ENCODE results near the gene FLT3LG. TPM values are rescaled to one million over a fixed set of nuclear protein-coding genes. Genes with fewer than 3 reads are reported as not detected.

FLT3LG gene
- total and polyA plus RNA-seq, 9 of the 15 experiments (the other 6 are each of a cell fraction or from before 2014, with no cell fraction given), result 0.31 to 6.4 (median 1.1) TPM

DNA sequence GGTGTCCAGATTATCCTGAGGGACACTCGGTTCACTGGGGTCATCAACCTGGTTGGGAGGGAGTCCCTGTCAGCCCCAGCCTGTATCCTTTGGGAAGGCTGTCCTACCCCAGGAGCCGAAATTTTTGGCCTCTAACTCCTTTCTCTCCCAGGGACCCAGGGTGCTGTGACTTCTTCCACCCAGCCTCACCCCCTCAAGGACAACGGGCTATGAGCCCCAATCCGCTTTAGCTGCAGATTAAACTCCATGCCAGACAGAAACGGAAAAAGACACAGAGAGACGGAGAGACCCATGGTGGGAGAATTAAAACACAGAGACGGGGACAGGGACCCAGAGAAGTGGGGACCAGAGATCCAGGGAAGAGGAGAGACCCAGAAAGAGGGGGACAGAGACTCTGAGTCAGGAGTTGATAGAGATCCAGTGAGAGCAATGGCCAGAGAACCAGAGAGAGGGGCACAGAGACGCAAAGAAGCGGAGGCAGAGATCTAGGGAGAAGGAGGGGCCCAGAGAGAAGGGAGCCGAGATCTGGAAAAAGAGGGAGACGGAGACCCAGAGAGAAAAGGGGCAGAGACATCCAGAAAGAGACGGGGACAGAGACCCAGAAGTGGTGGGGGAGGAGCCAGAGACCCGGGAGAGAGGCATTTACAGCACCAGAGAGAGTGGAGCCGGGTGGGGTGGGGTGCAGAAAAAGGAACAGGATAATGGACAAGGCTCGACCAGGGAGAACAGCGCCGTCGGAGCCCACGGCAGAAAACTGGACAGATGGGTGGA, 33.4 kb upstream of the FLT3LG start (continued):
- TF ChIP-seq, protein P1, sequence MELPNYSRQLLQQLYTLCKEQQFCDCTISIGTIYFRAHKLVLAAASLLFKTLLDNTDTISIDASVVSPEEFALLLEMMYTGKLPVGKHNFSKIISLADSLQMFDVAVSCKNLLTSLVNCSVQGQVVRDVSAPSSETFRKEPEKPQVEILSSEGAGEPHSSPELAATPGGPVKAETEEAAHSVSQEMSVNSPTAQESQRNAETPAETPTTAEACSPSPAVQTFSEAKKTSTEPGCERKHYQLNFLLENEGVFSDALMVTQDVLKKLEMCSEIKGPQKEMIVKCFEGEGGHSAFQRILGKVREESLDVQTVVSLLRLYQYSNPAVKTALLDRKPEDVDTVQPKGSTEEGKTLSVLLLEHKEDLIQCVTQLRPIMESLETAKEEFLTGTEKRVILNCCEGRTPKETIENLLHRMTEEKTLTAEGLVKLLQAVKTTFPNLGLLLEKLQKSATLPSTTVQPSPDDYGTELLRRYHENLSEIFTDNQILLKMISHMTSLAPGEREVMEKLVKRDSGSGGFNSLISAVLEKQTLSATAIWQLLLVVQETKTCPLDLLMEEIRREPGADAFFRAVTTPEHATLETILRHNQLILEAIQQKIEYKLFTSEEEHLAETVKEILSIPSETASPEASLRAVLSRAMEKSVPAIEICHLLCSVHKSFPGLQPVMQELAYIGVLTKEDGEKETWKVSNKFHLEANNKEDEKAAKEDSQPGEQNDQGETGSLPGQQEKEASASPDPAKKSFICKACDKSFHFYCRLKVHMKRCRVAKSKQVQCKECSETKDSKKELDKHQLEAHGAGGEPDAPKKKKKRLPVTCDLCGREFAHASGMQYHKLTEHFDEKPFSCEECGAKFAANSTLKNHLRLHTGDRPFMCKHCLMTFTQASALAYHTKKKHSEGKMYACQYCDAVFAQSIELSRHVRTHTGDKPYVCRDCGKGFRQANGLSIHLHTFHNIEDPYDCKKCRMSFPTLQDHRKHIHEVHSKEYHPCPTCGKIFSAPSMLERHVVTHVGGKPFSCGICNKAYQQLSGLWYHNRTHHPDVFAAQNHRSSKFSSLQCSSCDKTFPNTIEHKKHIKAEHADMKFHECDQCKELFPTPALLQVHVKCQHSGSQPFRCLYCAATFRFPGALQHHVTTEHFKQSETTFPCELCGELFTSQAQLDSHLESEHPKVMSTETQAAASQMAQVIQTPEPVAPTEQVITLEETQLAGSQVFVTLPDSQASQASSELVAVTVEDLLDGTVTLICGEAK (IDR thresholded peaks at IDR 0.05), result no peak; the same call in 1 of the 2 replicates
- TF ChIP-seq, protein P1 (CRISPR knock-in tag; IDR thresholded peaks at IDR 0.05), result no peak
- peak; percentile 67; the same call in 1 of the 2 replicates for TF ChIP-seq BCOR (IDR thresholded peaks at IDR 0.05)
- 0 out of 2 replicates have a peak, but pooled peaks have one; percentile 35 for TF ChIP-seq TOE1 (IDR thresholded peaks at IDR 0.05; ENCODE audit: borderline replicate concordance)
- TF ChIP-seq TOE1 (CRISPR knock-in tag; IDR thresholded peaks at IDR 0.05; ENCODE audit: borderline replicate concordance, low read depth), result no peak
- TF ChIP-seq, protein P2, sequence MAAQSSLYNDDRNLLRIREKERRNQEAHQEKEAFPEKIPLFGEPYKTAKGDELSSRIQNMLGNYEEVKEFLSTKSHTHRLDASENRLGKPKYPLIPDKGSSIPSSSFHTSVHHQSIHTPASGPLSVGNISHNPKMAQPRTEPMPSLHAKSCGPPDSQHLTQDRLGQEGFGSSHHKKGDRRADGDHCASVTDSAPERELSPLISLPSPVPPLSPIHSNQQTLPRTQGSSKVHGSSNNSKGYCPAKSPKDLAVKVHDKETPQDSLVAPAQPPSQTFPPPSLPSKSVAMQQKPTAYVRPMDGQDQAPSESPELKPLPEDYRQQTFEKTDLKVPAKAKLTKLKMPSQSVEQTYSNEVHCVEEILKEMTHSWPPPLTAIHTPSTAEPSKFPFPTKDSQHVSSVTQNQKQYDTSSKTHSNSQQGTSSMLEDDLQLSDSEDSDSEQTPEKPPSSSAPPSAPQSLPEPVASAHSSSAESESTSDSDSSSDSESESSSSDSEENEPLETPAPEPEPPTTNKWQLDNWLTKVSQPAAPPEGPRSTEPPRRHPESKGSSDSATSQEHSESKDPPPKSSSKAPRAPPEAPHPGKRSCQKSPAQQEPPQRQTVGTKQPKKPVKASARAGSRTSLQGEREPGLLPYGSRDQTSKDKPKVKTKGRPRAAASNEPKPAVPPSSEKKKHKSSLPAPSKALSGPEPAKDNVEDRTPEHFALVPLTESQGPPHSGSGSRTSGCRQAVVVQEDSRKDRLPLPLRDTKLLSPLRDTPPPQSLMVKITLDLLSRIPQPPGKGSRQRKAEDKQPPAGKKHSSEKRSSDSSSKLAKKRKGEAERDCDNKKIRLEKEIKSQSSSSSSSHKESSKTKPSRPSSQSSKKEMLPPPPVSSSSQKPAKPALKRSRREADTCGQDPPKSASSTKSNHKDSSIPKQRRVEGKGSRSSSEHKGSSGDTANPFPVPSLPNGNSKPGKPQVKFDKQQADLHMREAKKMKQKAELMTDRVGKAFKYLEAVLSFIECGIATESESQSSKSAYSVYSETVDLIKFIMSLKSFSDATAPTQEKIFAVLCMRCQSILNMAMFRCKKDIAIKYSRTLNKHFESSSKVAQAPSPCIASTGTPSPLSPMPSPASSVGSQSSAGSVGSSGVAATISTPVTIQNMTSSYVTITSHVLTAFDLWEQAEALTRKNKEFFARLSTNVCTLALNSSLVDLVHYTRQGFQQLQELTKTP (IDR thresholded peaks at IDR 0.05; ENCODE audit: low read depth in 1 of 2, partially characterized antibody in 2 of 2), result peak in 1 of 2 experiments; percentile 26
- 0 out of 2 replicates have a peak, but pooled peaks have one; percentile 24 for TF ChIP-seq SMARCE1 (IDR thresholded peaks at IDR 0.05)
- no peak for TF ChIP-seq ZNF57 (CRISPR knock-in tag; IDR thresholded peaks at IDR 0.05)
- TF ChIP-seq, protein P3, sequence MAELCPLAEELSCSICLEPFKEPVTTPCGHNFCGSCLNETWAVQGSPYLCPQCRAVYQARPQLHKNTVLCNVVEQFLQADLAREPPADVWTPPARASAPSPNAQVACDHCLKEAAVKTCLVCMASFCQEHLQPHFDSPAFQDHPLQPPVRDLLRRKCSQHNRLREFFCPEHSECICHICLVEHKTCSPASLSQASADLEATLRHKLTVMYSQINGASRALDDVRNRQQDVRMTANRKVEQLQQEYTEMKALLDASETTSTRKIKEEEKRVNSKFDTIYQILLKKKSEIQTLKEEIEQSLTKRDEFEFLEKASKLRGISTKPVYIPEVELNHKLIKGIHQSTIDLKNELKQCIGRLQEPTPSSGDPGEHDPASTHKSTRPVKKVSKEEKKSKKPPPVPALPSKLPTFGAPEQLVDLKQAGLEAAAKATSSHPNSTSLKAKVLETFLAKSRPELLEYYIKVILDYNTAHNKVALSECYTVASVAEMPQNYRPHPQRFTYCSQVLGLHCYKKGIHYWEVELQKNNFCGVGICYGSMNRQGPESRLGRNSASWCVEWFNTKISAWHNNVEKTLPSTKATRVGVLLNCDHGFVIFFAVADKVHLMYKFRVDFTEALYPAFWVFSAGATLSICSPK (IDR thresholded peaks at IDR 0.05; ENCODE audit: borderline replicate concordance), result 0 out of 2 replicates have a peak, but pooled peaks have one; percentile 32
- TF ChIP-seq KAT2B (IDR thresholded peaks at IDR 0.05; ENCODE audit: low read depth, low read length), result no peak
